HepG2 (cell line): ENCODE data around the gene CHCHD5. TPM values are rescaled to one million over a fixed set of nuclear protein-coding genes. Genes with fewer than 3 reads are reported as not detected.
A peak's percentile ranks its signal among the peaks of the same experiment; 100 is the strongest.

Experiments
- AGO2 ChIP-seq: fragments of 200-400 bp; formaldehyde crosslinking; optimal IDR thresholded peaks from 2 replicates; pipeline ENCODE3; 2017; ENCODE audit warnings: mild to moderate bottlenecking, low read depth, low read length, moderate library complexity
- CREB1 ChIP-seq, 2 experiments: fragments of 450-650 bp in 1 of 2; IDR thresholded peaks; 2 replicates each; pipeline ENCODE4 v1.6.1; 2016 to 2017; ENCODE audit warnings: control low read depth in 1 of 2, mild to moderate bottlenecking in 1 of 2, missing compliant biosample characterization in 1 of 2, missing genetic modification characterization in 1 of 2
- GTF3A ChIP-seq: sonication (generic); formaldehyde crosslinking; conservative IDR thresholded peaks from 2 replicates; pipeline ENCODE4 v1.4.0; 2020; ENCODE audit warnings: mild to moderate bottlenecking, missing genetic modification reagents
- HOXA5 ChIP-seq: sonication (generic); formaldehyde crosslinking; IDR thresholded peaks from 2 replicates; pipeline ENCODE4 v1.4.0; 2020; ENCODE audit warnings: missing genetic modification reagents
- ISL2 ChIP-seq: sonication (generic); formaldehyde crosslinking; IDR thresholded peaks from 2 replicates; pipeline ENCODE4 v1.5.0; 2020; ENCODE audit warnings: missing genetic modification reagents
- JUN ChIP-seq: sonication (generic); formaldehyde crosslinking; IDR thresholded peaks from 2 replicates; pipeline ENCODE4 v1.4.0; 2020; ENCODE audit warnings: mild to moderate bottlenecking, missing genetic modification reagents
- KDM2A ChIP-seq: sonication (generic); formaldehyde crosslinking; IDR thresholded peaks from 2 replicates; pipeline ENCODE4 v1.4.0; 2020; ENCODE audit warnings: low read depth, missing genetic modification reagents, borderline replicate concordance
- KDM5B ChIP-seq: sonication (generic); formaldehyde crosslinking; IDR thresholded peaks from 2 replicates; pipeline ENCODE4 v1.4.0; 2020; ENCODE audit warnings: missing genetic modification reagents, mild to moderate bottlenecking, borderline replicate concordance
- LRRFIP1 ChIP-seq: sonication (generic); formaldehyde crosslinking; conservative IDR thresholded peaks from 2 replicates; pipeline ENCODE4 v1.4.0; 2020; ENCODE audit warnings: missing genetic modification reagents
- MTA3 ChIP-seq: sonication (generic); formaldehyde crosslinking; IDR thresholded peaks from 2 replicates; pipeline ENCODE4 v1.4.0; 2020; ENCODE audit warnings: missing genetic modification reagents
- NFKB2 ChIP-seq: sonication (generic); formaldehyde crosslinking; IDR thresholded peaks from 2 replicates; pipeline ENCODE4 v1.4.0; 2020; ENCODE audit warnings: missing genetic modification reagents, borderline replicate concordance
- PCBP1 ChIP-seq: fragments of 200-400 bp; formaldehyde crosslinking; IDR thresholded peaks from 2 replicates; pipeline ENCODE4 v1.6.1; 2017; ENCODE audit warnings: mild to moderate bottlenecking, low read depth, low read length, borderline replicate concordance
- ZBTB1 ChIP-seq: sonication (generic); formaldehyde crosslinking; IDR thresholded peaks from 2 replicates; pipeline ENCODE4 v1.4.0; 2020; ENCODE audit warnings: missing genetic modification reagents, borderline replicate concordance
- ZFP37 ChIP-seq: sonication (generic); formaldehyde crosslinking; IDR thresholded peaks from 2 replicates; pipeline ENCODE4 v1.4.0; 2020; ENCODE audit warnings: missing genetic modification reagents, borderline replicate concordance
- ZKSCAN1 ChIP-seq: fragments of 150-350 bp; IDR thresholded peaks from 2 replicates; pipeline ENCODE4 v1.6.1; 2014; ENCODE audit warnings: low read length
- ZNF382 ChIP-seq: sonication (generic); formaldehyde crosslinking; IDR thresholded peaks from 2 replicates; pipeline ENCODE4 v1.5.0; 2020; ENCODE audit warnings: missing genetic modification reagents, mild to moderate bottlenecking, borderline replicate concordance
- ZNF468 ChIP-seq: sonication (generic); formaldehyde crosslinking; IDR thresholded peaks from 2 replicates; pipeline ENCODE4 v1.8.0; 2022; ENCODE audit warnings: mild to moderate bottlenecking, moderate library complexity, missing genetic modification reagents
- ZNF598 ChIP-seq: sonication (generic); formaldehyde crosslinking; IDR thresholded peaks from 2 replicates; pipeline ENCODE4 v1.5.1; 2020; ENCODE audit warnings: mild to moderate bottlenecking, missing genetic modification reagents, borderline replicate concordance
- ZNF616 ChIP-seq: sonication (generic); formaldehyde crosslinking; IDR thresholded peaks from 2 replicates; pipeline ENCODE4 v1.5.0; 2020; ENCODE audit warnings: low read depth, mild to moderate bottlenecking, missing genetic modification reagents
- ZNF709 ChIP-seq: sonication (generic); formaldehyde crosslinking; IDR thresholded peaks from 2 replicates; pipeline ENCODE4 v1.5.0; 2020; ENCODE audit warnings: mild to moderate bottlenecking, missing genetic modification reagents
- ZNF746 ChIP-seq: sonication (generic); formaldehyde crosslinking; IDR thresholded peaks from 2 replicates; pipeline ENCODE4 v1.8.0; 2022; ENCODE audit warnings: mild to moderate bottlenecking, missing genetic modification reagents
- ZNF883 ChIP-seq: sonication (generic); formaldehyde crosslinking; IDR thresholded peaks from 2 replicates; pipeline ENCODE4 v1.5.1; 2020; ENCODE audit warnings: mild to moderate bottlenecking, missing genetic modification reagents; ENCODE audit errors: not compliant biosample characterization
- ZSCAN9 ChIP-seq: IDR thresholded peaks from 2 replicates; pipeline ENCODE4 v1.6.1; 2016; ENCODE audit warnings: borderline replicate concordance
- polyA plus RNA-seq, 8 experiments: library from polyadenylated mRNA; depleted of rRNA in 3 of 8; stranded (reverse) in 7 of 8; unstranded in 1 of 8; fragments of >200 nt; fragmentation: Illumina TruSeq in 4 of 8; extraction: Trizol in 4 of 8; gene quantifications; 2 replicates each; pipeline versions ENCODE4 v1.2.1 to v1.2.3, GENCODE V29; 2011 to 2016; ENCODE audit warnings: low read depth in 4 of 8, missing spikeins in 1 of 8, mixed read lengths in 1 of 8; ENCODE audit not compliant: insufficient read depth in 1 of 8
- total RNA-seq, 5 experiments: library from RNA; depleted of rRNA; stranded (reverse); fragments of >200 nt; fragmentation: Illumina TruSeq; extraction: Trizol; gene quantifications; 2 replicates each; pipeline ENCODE4 v1.2.3, GENCODE V29; 2016; ENCODE audit warnings: low read depth in 1 of 5
- TF ChIP-seq, protein P1 (sequence below): sonication (generic); formaldehyde crosslinking; IDR thresholded peaks from 2 replicates; pipeline ENCODE4 v1.9.0; 2021; ENCODE audit warnings: missing genetic modification reagents, borderline replicate concordance

CHCHD5 gene
- total and polyA plus RNA-seq, 2 of the 13 experiments (the other 11 are each of a cell fraction or from before 2014, with no cell fraction given), result 19.0 to 23.9 TPM

GRCh38 chr2:112584134-112584890, at the start of gene CHCHD5 (continued):
- TF ChIP-seq ZFP37 (CRISPR knock-in tag) (peak; percentile 46), PCBP1 (peak; percentile 85; the same call in 1 of the 2 replicates), CREB1 (IDR thresholded peaks at IDR 0.05) (peak; percentile 84), CREB1 (CRISPR knock-in tag; IDR thresholded peaks at IDR 0.05) (peak; percentile 85), ZNF883 (no peak), GTF3A (peak; percentile 96; the same call in 1 of the 2 replicates), ZNF598 (peak; percentile 89; the same call in 1 of the 2 replicates), NFKB2 (CRISPR knock-in tag) (no peak; the same call in 1 of the 2 replicates), HOXA5 (CRISPR knock-in tag) (peak; percentile 15; the same call in 1 of the 2 replicates), ZSCAN9 (CRISPR knock-in tag) (0 out of 2 replicates have a peak, but pooled peaks have one; percentile 20), ZNF616 (no peak; the same call in 1 of the 2 replicates), JUN (CRISPR knock-in tag) (peak; percentile 69), ZNF709 (CRISPR knock-in tag) (peak; percentile 96), ZKSCAN1 (no peak), LRRFIP1 (CRISPR knock-in tag) (peak; percentile 55; the same call in 1 of the 2 replicates), MTA3 (CRISPR knock-in tag) (no peak), ZNF468 (CRISPR knock-in tag) (no peak; the same call in none of the 2 replicates), KDM5B (CRISPR knock-in tag) (peak; percentile 80; the same call in 1 of the 2 replicates), KDM2A (peak; percentile 93), ISL2 (peak; percentile 29; the same call in 1 of the 2 replicates), ZBTB1 (CRISPR knock-in tag) (no peak), ZNF746 (0 out of 2 replicates have a peak, but pooled peaks have one; percentile 50), ZNF382 (CRISPR knock-in tag) (no peak), AGO2 (peak; percentile 74)
- TF ChIP-seq, protein P1, sequence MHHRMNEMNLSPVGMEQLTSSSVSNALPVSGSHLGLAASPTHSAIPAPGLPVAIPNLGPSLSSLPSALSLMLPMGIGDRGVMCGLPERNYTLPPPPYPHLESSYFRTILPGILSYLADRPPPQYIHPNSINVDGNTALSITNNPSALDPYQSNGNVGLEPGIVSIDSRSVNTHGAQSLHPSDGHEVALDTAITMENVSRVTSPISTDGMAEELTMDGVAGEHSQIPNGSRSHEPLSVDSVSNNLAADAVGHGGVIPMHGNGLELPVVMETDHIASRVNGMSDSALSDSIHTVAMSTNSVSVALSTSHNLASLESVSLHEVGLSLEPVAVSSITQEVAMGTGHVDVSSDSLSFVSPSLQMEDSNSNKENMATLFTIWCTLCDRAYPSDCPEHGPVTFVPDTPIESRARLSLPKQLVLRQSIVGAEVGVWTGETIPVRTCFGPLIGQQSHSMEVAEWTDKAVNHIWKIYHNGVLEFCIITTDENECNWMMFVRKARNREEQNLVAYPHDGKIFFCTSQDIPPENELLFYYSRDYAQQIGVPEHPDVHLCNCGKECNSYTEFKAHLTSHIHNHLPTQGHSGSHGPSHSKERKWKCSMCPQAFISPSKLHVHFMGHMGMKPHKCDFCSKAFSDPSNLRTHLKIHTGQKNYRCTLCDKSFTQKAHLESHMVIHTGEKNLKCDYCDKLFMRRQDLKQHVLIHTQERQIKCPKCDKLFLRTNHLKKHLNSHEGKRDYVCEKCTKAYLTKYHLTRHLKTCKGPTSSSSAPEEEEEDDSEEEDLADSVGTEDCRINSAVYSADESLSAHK (CRISPR knock-in tag), result no peak; the same call in 1 of the 2 replicates
